Hematopoietic multipotent progenitor cell treated with erythropoietin and hydrocortisone succinate and interleukin-3 and kit ligand, for 6 days (in vitro differentiated cells): ENCODE data around the gene GPS1.

ENCODE experiments used
- DNase-seq: peaks from one replicate; pipeline ENCODE4 v3.0.0-alpha.2; 2015

Gene GPS1

DNA sequence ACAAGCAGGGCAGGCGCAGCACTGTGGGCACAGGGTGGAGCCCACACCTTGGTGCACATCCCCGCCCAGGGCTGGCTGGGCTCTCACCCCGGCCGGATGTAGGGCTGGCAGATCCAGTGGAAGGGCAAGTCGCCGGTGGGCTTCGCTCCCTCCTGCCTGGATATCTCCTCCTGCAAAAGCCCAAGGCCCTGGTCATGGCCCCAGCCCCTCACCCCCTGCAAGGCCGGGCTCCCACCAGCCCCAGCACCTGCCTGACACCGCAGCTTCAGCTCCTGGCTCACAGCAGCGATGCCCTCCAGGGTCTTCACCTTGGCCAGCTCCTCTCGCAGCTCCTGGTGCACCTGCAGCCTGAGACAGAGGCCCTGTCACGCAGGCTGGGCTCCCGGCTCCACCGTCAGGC, 8.9 kb downstream of the GPS1 start:
- DNase-seq, result no peak

DNA sequence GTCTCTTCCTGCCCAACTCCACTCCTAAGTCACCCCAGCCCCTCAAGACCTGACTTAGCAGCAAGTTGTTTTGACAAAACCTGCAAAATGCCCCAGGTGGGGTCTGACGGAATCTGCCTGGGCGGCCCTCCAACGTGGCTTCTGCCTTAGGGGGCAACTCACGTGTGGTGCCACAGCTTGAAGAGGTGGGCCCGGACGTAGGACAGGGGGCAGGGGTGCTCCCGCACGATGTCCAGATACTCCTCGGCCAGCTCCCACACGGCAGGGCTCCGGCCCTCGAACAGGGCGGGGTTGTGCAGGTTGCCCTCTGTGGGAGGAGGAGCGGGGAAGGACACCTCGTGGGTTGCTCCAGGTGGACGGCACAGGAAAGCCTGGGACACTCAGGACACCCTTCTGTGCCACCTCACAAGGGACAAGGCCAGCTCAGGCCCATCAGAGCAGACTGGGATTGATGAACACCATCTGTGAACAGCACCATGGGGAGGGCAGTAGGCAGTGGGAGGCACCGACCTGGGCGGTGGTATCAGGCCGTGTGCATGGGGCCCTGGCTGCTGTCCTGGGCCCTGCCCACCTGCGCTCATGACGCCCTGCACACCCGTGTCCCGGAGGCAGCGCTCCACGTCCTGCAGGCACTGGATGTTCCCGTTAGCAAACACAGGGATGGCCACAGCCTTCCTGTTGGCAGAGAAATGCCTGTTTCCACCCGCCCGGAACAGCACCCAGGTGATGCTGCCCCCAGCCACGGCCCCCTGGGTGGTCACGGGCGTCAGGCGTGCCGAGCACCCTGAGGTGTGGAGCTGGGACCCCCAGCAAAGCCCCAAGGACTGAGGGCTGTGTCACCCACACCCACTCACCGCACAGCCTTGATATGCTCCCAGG, 9.6 kb downstream of the GPS1 start:
- no peak for DNase-seq

DNA sequence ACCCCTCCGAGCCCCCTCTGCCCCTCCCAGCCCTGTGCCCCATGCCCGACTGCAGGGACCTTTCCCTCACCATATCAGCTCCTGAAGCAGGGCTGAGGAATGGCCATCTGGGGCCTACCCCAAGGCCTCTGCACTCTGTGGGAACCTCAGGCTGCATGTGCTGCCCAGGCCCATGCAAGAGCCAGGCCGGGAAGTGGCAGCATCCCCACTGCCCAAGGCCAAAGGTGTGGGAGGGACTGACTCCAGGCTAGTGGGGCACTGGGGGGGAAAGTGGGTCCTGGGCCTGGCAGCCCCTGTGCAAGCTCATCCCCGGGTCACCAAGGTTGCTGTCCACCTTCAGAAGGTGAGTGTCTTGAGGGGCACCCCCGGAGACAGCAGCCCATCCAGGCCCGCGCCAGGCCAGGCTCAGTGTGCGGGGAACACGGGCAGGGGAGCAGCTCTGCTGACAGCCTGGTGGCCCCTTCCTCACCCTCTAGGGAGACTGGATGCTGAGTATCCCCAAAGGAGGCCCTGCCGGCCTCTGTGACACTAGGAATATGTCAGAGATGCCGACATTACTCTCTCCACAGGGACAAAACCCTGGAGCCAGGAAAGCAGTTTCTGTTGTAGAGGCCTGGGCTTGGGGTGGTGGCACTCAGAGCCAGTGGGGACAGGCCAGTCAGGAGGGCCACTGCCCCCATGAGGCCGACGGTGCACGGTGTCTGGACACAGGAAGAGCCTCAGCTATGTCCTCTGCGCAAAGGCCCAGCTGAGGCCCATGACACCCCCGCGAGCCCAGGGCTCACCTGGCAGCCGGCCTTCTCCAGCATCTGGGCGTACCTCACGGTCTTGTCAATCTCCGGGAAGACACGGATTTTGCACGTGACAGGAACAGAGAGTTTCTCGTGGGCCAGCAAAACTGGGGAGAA, 10.6 kb downstream of the GPS1 start:
- DNase-seq, result no peak

DNA sequence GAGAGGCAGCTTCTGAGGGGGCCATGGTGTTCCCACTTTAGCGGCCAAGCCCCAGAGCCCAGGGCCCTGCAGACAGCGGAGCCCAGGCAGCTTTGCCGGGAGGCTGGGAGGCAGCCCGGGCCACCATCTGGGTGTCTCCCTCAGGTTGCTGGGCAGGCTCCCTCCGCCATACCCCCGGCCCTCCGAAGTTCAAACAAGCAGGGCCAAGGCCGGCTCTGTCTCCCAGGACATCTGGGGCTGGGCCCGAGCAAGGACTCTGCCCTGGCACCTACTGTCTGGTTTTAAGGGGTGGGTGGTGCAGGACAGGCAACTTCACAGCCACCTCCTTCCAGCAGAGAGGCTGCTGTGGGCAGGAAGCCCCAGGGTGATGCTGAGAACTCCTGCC, 11.3 kb downstream of the GPS1 start:
- DNase-seq, result no peak

DNA sequence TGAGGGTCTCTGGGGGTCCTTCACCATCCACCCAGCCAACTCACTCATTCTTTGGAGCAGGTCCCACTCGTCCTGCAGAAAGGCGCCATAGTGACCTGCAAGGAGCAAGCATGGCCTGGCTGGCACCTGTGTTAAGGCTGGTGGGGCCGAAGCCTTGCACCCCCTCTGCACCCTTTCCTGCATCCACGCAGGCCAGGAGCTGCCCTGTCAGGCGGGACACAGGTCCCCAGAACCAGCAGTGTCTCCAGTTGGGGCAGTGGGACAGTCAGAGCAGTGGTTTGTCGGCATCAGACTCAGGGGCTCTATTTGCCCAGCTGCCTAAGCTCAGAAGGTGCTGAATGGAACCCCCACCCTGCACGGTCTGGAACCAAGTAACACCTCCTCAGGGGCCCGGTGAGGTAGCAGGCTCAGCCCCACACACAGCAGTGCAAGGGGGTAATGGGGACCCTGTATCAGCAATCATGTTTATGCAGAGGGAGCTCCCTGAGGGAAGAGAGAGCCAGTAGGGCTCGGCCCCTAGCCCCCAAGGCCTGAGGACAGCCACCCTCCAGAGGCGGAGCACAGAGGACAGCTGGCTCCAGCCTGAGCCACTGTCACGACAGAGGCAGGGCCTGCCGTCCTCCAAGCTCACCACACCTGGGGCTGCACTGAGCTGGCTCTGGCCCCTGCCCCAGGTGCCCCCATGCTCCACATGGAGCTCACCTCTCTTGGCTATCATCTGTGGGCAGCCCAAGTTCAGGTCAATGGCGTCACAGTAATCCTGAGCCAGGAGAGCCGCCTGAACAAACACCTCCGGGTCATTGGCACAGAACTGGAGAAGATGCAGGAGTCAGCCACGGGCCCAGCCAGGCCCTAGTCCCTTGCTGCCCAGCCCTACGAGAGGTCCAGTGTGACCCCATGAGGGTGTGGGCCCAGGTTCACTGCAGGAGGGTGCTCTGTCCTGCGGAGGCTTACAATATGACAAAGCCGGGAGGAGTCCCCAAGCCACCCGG, 12.0 kb downstream of the GPS1 start:
- no peak for DNase-seq

DNA sequence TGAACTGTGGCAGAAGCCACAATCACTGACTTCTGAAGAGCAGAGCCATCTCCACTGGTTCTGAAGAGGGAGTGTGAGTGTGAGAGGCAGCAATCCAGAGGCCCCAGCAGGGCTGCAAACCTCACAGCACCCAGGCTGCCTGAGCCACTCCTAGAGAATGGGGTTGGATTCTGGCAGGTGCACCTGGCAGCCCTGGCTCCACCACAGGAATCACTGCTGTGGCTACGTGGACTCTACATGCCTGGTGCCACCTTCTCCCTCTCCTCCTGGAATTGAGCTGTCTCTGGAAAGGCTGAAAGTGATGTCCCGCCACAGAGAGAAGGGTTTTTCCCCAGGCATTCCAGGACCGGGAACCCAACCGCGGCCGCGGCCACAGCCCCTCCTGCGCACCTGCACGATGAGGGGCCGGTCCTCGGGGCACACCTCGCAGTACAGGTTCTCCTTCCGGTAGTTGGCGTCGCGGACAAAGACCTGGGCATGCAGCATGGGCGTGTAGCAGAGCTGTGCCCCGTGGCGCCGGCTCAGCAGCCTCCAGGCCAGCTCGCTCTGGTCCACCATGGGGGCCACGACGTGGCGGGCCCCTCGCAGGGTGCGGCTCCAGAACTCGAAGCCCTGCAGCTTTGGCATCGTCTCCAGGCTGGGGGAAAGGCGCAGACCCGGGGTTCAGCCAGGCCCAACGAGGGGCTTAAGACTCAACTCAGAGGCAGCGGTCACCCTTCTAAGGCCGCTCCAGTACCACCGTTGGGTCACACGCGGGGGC, 12.9 kb downstream of the GPS1 start:
- no peak for DNase-seq

DNA sequence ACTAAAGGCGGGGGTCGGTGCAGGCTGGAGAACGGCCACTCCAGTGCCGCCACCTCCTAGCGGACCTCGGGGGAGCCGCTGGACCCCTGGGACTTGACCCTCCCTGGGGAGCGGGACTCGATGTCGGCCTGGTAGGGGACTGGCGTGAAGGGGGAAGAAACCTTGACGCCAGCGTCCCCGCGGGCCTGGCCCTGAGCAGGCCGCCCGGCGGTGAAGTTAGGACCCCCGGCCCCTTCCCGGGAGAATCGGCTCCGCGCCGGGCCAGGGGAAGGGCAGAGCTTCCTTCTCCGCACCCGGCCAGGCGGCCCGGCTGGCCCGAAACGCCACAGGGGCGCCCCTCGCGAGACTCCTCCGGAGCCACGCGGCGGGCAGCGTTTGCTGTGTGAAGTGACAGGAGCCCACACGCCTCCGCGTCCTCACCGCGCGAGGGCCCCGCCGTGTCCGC, 13.5 kb downstream of the GPS1 start:
- no peak for DNase-seq

DNA sequence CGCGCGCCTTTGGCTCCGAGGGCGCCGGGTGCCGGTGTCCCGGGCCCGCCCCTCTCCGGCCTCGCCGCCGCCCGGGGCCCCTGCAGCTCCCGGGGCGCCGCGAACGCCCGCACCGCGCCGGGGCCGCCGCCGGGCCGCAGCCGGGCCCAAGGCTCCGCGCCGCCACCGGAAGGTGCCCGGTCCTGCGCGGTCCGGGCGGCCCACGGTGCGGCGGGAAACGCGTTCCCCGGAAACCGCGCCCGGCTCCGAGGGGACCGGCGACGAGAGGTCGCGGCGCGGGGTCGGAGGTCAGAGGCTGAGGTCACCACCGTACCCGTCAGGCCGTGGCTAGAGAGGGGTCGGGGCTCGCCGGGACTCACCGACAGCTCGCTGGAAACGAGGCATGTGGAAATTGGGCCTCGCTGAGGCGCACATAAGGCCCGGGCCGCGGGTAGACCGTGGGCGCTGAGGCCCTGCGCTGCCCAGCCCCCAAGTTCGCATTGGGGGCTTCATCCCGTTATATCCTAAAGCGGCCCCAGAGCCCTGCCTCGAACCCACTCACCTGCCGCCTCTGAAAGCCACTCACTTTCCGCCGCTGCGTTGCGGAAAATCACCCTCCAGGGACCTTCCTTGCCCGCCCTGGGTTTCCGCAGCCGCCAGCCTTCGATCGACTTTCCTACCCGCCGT, 14.1 kb downstream of the GPS1 start, which contains the start of gene DUS1L:
Gene DUS1L (minus strand): TSS at position 167 of the 666 bp plus-strand sequence. CDS start 745 bp downstream, outside the sequence.
- DNase-seq, result peak; percentile 76

DNA sequence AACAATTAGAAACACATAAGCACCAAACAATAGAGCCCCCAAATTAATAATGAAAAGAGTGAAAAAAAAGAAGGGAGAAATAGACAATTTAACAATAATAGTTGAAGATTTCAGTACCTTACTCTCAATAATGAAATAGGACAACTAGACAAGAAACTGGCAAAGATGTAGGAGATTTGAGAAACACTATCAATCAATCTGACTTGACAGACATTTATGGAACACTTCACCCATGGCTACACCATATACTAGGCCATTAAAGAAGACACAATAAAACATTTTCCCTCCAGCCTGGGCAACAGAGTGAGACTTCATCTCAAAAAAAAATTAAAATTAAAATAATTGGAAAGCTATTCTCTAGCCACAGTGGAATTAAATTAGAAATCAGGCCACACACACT, 18.9 kb downstream of the GPS1 start:
- no peak for DNase-seq

DNA sequence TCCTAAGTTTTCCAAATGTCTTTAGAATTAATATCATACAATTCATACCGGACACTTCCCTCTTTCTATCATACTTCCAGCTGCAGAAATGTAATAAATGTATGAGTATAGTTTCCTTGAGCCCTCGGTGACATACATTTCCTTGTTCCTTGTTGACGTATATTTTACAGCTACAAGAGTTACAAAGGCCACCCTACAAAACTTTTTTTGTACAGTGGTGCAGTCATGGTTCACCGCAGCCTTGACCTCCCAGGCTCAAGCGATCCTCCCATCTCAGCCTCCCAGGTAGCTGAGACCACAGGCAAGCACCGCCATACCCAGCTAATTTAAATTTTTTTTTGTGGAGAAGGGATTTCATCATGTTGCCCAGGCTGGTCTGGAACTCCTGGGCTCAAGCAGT, 21.1 kb downstream of the GPS1 start:
- no peak for DNase-seq

DNA sequence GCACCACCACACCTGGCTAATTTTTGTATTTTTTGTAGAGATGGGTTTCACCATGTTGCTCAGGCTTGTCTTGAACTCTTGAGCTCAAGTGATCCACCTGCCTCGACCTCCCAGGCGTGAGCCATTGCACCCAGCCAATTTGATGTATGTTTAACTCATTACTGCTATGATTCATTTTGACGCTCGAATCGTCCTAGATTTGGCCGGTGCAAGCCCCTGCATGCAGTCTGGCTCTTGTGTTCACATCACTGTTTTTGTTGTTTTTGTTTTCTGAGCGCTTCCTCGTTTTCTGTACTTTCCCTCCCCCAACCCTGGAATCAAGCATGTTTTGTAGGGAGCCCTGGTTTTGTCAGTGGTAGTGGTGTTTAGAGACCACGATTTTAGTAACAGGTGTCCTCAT, 21.7 kb downstream of the GPS1 start:
- no peak for DNase-seq

DNA sequence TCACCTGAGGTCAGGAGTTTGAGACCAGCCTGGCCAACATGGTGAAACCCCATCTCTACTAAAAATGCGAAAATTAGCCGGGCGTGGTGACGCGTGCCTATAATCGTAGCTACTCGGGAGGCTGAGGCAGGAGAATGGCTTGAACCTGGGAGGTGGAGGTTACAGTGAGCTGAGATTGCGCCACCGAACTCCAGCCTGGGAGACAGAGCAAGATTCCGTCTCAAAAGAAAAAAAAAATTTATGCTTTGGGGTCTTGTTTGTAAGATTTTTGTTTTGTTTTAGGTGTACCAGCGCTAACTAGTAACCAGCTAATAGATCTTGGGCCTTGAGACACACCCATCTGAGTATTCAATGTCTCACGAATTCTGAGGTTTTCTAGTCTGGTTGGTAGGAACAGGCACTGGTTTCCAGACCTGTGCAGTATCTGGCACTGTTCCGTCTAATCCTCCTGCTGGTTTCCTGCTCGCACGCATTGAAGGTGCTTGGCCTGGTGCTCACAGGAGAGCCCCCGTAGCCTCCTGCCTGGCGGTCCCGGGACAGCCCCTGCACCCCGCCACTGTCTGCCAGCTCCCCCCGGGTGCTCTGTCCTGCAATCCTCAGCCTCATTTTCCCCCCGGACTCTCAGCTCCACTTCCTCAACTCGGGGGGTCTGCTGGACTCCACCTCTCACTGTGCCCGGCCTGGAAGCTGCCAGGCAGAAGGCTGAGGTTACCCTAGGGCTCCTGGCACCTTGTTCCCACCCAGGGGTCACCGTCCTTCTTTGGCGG, 24.5 kb downstream of the GPS1 start:
- no peak for DNase-seq

DNA sequence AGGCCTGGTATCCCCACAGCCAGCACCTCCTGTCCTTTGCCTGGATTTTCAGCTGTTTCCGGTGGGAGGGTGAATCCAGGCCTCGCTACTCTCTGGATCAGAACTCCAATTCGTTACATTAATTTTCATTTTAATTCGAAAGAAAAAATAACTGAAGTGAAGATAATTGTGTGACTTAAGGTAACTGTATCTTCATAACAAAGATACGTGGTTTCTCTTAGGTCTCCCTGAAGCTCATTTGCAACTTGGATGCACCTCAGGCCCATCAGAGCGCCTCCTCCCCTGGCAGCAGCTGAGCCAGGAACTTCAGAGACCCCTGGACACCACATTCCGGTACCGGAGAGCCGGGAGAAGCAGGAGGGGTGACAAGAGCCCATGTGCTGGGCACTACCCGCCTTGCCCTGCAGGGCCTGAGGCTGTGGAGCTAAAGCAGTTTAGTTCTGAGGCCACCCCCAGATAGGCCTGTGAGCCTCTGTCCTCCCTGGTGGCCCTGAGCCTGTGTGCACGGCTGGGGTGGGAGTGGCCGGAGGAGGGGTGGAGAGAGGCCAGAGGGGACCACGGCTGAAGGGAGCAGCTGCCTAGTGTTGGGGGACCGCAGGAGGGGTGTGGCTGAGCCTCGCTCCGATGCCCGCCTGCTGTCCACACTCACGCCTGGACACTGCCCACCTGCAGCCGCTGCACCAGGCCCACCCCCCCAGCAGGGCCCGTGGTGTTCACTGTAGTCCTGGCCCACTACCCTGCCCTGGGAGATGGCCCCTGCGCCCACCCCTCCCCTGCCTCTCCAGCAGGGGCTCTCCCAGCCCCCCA, 25.3 kb downstream of the GPS1 start:
- no peak for DNase-seq

DNA sequence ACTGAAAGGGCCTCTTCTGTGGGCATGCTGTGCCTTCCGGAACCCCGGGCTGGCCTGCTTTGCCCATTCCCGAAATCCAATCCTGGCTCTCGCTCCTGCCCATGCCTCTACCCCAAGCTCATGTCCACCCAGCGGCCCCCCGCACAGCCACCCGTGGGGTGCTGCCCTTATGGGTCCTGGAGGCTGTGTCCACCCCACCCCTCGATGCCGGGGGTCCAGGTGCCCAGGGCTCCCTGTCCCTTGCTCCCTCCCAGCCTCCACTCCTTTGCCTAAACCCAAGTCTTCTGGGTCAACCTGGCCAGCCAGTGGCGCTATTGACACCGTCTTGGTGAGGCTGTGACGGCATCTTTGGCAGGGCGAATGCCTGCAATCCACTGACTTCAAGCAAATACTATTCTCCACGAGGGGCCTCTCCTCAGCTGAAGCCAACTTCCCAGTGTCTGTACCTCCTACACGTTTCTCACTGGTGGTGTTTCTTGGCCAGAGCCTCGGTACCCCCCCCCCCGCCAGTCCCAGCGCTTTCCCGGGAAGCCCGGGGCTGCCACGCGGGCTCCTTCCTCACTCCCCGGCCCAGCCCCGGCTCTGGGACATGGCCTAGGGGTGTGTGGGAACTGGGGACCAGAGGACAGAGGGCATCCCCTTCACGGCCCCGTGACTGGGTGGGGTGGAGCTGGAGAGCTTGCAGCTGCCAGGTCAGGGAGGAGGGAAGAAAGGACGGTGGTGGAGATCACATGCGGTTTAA, 26.1 kb downstream of the GPS1 start:
- DNase-seq, result no peak

DNA sequence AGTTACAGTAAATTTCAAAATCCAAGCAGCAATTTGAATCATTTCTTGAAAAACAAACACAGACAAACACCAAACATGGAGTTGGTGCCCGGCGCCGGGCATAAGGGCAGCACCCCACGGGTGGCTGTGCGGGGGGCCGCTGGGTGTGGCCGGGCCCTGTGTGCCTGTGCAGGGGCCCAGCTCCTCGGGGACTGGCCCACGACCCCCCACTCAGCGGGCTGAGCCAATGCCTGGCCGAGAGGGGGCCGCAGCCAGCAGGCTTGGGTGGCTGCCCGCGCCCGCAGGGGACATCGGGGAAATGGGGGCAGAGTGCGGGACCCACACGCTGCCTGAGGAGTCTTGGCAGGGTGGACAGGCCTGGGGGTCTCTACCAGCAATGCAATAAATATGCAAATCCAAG, 26.7 kb downstream of the GPS1 start:
- DNase-seq, result no peak

DNA sequence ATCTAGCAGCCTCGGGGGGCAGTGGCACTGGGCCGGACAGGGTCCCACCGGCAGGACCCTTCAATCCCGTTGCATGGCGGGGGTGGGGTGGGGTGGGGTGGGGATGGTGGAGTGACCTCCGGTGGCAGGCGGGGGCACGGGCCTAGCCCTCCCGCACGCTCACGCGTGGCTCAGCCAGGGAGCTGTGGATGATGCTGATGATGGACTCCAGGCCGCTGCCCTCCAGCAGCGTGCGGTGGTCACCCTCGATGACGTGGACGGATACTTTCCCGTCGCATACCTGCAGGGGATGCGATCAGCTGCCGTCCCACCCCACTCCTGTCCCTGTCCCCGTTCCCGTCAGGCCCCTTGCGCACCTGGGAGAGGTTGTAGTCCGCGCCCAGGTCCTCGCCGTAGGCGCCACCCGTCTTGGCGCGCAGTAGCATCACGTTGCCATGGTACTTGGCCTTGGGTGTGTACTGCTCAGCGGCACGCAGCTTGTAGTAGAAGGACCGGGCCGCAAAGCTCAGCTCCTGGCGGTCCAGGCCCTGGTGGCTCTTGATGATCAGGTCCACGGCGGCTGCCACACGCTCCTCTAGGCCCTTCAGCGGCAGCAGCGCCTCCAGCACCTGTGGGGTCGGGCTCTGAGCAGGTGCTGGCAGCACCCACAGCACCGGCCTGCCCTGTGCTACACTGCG, 27.4 kb downstream of the GPS1 start:
- DNase-seq, result no peak

DNA sequence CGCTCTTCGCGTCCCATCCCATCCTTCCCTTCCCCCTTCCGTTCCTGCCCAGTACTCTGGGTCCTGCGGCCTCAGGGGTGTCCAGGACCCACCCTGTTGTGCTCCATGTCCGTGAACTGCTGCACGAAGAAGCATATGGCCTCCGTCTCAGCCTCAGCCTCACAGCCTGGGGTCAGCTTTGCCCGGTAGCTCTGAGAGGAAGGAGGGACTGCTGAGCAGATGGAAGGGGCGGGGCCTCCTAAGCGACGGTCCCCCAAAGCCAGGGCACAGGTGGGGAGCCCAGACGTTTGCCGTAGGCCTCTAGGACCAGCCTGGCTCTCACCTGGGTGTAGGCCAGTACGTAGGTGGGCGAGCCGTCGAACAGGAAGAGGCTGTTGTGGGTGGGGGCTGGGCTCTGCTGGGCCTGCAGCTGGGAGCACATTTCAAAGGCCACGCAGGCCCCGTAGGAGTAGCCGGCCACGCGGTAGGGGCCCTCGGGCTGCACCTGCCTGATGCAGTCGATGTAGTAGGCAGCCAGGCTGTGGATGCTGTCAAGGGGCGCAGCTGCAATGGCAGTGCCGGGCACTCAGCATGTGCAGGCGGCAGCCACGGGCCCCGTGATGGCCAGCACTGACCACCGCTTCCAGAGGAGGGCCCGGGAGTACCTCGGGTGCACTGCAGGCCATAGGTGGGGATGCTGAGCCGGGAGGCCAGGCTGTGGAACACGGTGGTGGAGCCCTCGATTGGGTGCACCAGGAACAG, 28.5 kb downstream of the GPS1 start:
- no peak for DNase-seq
